Endothelial cell of umbilical vein (primary cell): Measurements from ENCODE around the gene RELN. TPM values are rescaled to one million over a fixed set of nuclear protein-coding genes. Genes with fewer than 3 reads are reported as not detected.
"Not testable (repeated sequence)": the region's sequence is repeated elsewhere in the genome, so short reads cannot be mapped to it uniquely, and the experiment has no call there.

Source experiments
- Bru-seq: library from RNA; stranded (reverse); fragments of 400-500 nt; gene quantifications from one replicate; lab custom pipeline; 2021; lab: Mats Ljungman, UMichigan
- BruChase-seq, 2 experiments: library from RNA; stranded (reverse); fragments of 400-500 nt; gene quantifications; one replicate each; lab custom pipeline; 2021; lab: Mats Ljungman, UMichigan
- BruUV-seq: library from RNA; stranded (reverse); fragments of 400-500 nt; replicated peaks from 2 replicates; lab custom pipeline; 2021; lab: Mats Ljungman, UMichigan
- CTCF ChIA-PET: fragments of 300-600, 350-600 bp; sonication (Branson Sonifier 250); formaldehyde crosslinking; loops from one replicate; lab custom pipeline; 2021; ENCODE audit warnings: antibody characterized with exemption, inconsistent platforms; lab: Charles Lee
- POLR2A ChIA-PET: fragments of 300-600, 350-600 bp; sonication (Branson Sonifier 250); formaldehyde crosslinking; loops from one replicate; lab custom pipeline; 2021; ENCODE audit warnings: antibody characterized with exemption, inconsistent platforms; lab: Charles Lee
- DNase-seq: peaks from one replicate; pipeline ENCODE4 v3.0.0-alpha.2; 2011; ENCODE audit warnings: low read depth, low spot score
- FAIRE-seq: peaks from 2 replicates; lab custom pipeline; 2011; peaks lifted over from hg19 to GRCh38; lab: Jason Lieb, UNC
- H2AFZ ChIP-seq: 2 replicates; pipeline ENCODE4 v1.6.0; 2012; ENCODE audit warnings: low read depth, low read length, control low read depth, inconsistent platforms
- H3K27ac ChIP-seq: 2 replicates; pipeline ENCODE4 v1.5.1; 2011; ENCODE audit warnings: low read depth, mild to moderate bottlenecking, control low read depth, low read length, moderate library complexity; ENCODE audit not compliant: insufficient read depth
- H3K27me3 ChIP-seq, 2 experiments: 2 replicates each; pipeline versions ENCODE4 v1.6.0 to v1.6.1; 2011; ENCODE audit warnings: low read length in 2 of 2, mixed read lengths in 1 of 2; ENCODE audit not compliant: control insufficient read depth in 2 of 2, insufficient read depth in 2 of 2
- H3K36me3 ChIP-seq, 2 experiments: 2 replicates in 1 of 2; 3 replicates in 1 of 2; pipeline ENCODE4 v1.5.1; 2011; ENCODE audit warnings: low read length in 2 of 2, mild to moderate bottlenecking in 1 of 2, moderate library complexity in 1 of 2; ENCODE audit not compliant: control insufficient read depth in 2 of 2, insufficient read depth in 2 of 2; ENCODE audit errors: extremely low read depth in 1 of 2
- H3K4me1 ChIP-seq: 3 replicates; pipeline ENCODE4 v1.5.1; 2011; ENCODE audit warnings: mild to moderate bottlenecking, low read length; ENCODE audit not compliant: control insufficient read depth, insufficient read depth; ENCODE audit errors: extremely low read depth
- H3K4me2 ChIP-seq: 2 replicates; pipeline ENCODE4 v1.6.1; 2011; ENCODE audit warnings: low read length, control low read depth, mixed read lengths; ENCODE audit not compliant: insufficient read depth
- H3K4me3 ChIP-seq, 3 experiments: fragments of 200-600 bp in 1 of 3; sonication (generic), shearing (Covaris generic) in 1 of 3; replicated peaks in 1 of 3; 2 replicates each; pipeline ENCODE4 v1.5.1; 2011 to 2016; ENCODE audit warnings: control low read depth in 3 of 3, low read length in 3 of 3, mild to moderate bottlenecking in 2 of 3, inconsistent platforms in 1 of 3, low read depth in 1 of 3, moderate library complexity in 1 of 3; ENCODE audit not compliant: insufficient read depth in 1 of 3
- H3K79me2 ChIP-seq: 2 replicates; pipeline ENCODE4 v1.6.0; 2012; ENCODE audit warnings: low read length, inconsistent platforms; ENCODE audit not compliant: control insufficient read depth, insufficient read depth
- H3K9ac ChIP-seq: replicated peaks from 2 replicates; pipeline ENCODE3; 2011; ENCODE audit warnings: low read length, control low read depth; ENCODE audit not compliant: insufficient read depth; ENCODE audit errors: extremely low read depth
- H3K9me1 ChIP-seq: replicated peaks from 3 replicates; pipeline ENCODE4 v1.6.0; 2011; ENCODE audit warnings: mild to moderate bottlenecking, low read length; ENCODE audit not compliant: control insufficient read depth, insufficient read depth; ENCODE audit errors: extremely low read depth
- H3K9me3 ChIP-seq: replicated peaks from 2 replicates; pipeline ENCODE4 v1.5.1; 2012; ENCODE audit warnings: low read length, inconsistent platforms; ENCODE audit not compliant: control insufficient read depth, insufficient read depth
- H4K20me1 ChIP-seq: replicated peaks from 2 replicates; pipeline ENCODE3; 2011; ENCODE audit warnings: mild to moderate bottlenecking, low read length; ENCODE audit not compliant: control insufficient read depth, insufficient read depth; ENCODE audit errors: extremely low read depth
- EZH2 ChIP-seq: IDR thresholded peaks from 2 replicates; pipeline ENCODE4 v1.6.1; 2012; ENCODE audit warnings: borderline replicate concordance, low read depth, mild to moderate bottlenecking, moderate library complexity, low read length, inconsistent platforms; ENCODE audit not compliant: severe bottlenecking
- GATA2 ChIP-seq: IDR thresholded peaks from 2 replicates; pipeline ENCODE4 v1.7.0; 2011; ENCODE audit warnings: low read depth, mild to moderate bottlenecking, moderate library complexity, mixed read lengths, low read length; ENCODE audit not compliant: insufficient read length, insufficient read depth
- MYC ChIP-seq: IDR thresholded peaks from one replicate; pipeline ENCODE4 v1.6.1; 2011; ENCODE audit warnings: mild to moderate bottlenecking, low read depth, low read length
- POLR2A ChIP-seq: IDR thresholded peaks from 2 replicates; pipeline ENCODE4 v1.6.1; 2012; ENCODE audit warnings: low read depth, mild to moderate bottlenecking, control low read depth, low read length
- dilution Hi-C: fragments of 300-500 bp; cut with MboI; formaldehyde crosslinking; loops from one replicate; pipeline ENCODE4 v1.15.0; 2019; ENCODE audit warnings: low sequenced_read_pairs; ENCODE audit not compliant: extremely low pct_ligation_motif_present
- intact Hi-C: fragments of 100-400 bp; cut with micrococcal nuclease; formaldehyde crosslinking; loops from one replicate; pipeline ENCODE4 v1.10.0; 2022
- long read RNA-seq: library from polyadenylated mRNA; stranded (forward); transcript quantifications from one replicate; pipeline ENCODE4 v2.0.0, GENCODE V29; 2021
- polyA minus RNA-seq, 3 experiments: library from RNA; depleted of rRNA, polyadenylated mRNA; stranded (reverse); fragments of >200 nt; gene quantifications; 1 replicate in 1 of 3; 2 replicates in 2 of 3; pipeline ENCODE4 v1.2.3, GENCODE V29; 2011
- polyA plus RNA-seq, 4 experiments: library from polyadenylated mRNA; depleted of rRNA in 3 of 4; stranded (reverse) in 3 of 4; unstranded in 1 of 4; fragments of >200 nt; gene quantifications; 2 replicates each; pipeline versions ENCODE4 v1.2.1 to v1.2.3, GENCODE V29; 2011 to 2012; ENCODE audit warnings: missing spikeins in 1 of 4
- total RNA-seq: library from RNA; stranded (reverse); gene quantifications from 2 replicates; pipeline ENCODE4 v1.2.3, GENCODE V29; 2021

Gene RELN
- total RNA-seq: 0.15 and 1.4 TPM in 2 replicates
- polyA plus RNA-seq: 0.22 and 0.25 TPM in 2 replicates
- polyA plus RNA-seq (2011; cell fraction: cytosol; rRNA removed): 0.27 TPM in 2 replicates
- 0.15 and 0.82 TPM in 2 replicates for polyA plus RNA-seq (2011; cell fraction: nucleus; rRNA removed)
- 12.4 and 18.0 TPM in 2 replicates for polyA plus RNA-seq (2012)
- 1.6 and 2.0 TPM in 2 replicates for polyA minus RNA-seq
- not detected for polyA minus RNA-seq (2011; cell fraction: cytosol; rRNA and poly(A)+ RNA removed)
- 0.29 and 0.53 TPM in 2 replicates for polyA minus RNA-seq (2011; cell fraction: nucleus; rRNA and poly(A)+ RNA removed)
- Bru-seq, nascent RNA: percentile 6 among the genes with signal in this experiment
- BruChase-seq, experiment 1, labeled RNA remaining after a 6-hour chase: percentile 15 among the genes with signal in this experiment
- percentile 10 among the genes with signal in this experiment for BruChase-seq, experiment 2, labeled RNA remaining after a 2-hour chase
- long read RNA-seq, partial matches to known transcripts: 0 of 3 reads
- long read RNA-seq, other reads (novel, unspliced or antisense): 3 of 3 reads

DNA sequence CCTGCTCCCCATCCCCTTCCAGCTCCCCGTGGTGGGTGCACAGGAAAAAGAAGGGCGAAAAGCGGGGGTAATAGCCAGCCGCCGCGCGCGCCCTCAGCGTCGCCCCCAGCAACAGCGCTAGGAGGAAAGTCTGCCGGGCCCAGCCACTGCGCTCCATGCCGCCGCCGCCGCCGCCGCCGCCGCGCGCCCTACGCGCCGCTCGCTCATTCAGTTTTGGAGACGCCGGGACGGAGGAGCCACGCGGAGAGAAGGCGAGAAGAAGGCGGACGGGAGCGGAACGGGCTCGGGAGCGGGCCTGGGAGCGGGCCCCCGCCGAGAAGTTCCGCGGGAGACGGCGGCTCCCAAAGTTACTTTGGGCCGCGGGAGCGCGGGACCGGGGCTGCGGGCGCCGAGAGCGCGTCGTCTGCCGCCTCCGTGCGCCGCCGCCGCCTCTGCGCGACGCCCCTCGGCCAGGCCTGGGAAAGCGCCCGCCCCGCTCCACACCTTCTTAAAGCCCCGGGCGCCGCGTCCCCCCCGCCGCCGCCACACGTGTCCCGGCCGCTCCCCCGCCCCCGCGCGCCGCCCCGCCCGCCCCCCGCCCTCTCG, at the start of gene RELN:
TSS of gene RELN (minus strand) at position 459 of the 585 bp plus-strand sequence. CDS start at position 157, 302 bp downstream.
- Histone ChIP-seq H3K9me3 (no peaks in the 10 kb centered on the region), H3K4me3 (peak within 1 kb of the TSS; percentile 41 to 80 (median 64)), H3K9me1 (no peaks in the 10 kb centered on the region), H2AFZ (peak within 1 kb of the TSS; percentile 96), H3K79me2 (no peaks in the 10 kb centered on the region), H3K27ac (no peak within 1 kb of the TSS), H3K27me3 (peaks cover 30 to 66% of the 10 kb centered on the region in 2 experiments), H3K4me2 (peak within 1 kb of the TSS; percentile 97), H3K36me3 (no peaks in the 10 kb centered on the region), H4K20me1 (no peaks in the 10 kb centered on the region), H3K4me1 (peaks cover 17% of the 10 kb centered on the region), H3K9ac (no peak within 1 kb of the TSS)
- intact Hi-C loops (loop anchor here (10.0 kb wide), 1 partner anchor 414 kb away; no protein-coding TSS in a partner anchor), dilution Hi-C loops (no loop called here)
- DNase-seq: peak; percentile 19
- BruUV-seq: no TSS peak
- ChIA-PET CTCF (interaction anchor here (1.0 to 1.5 kb wide), 2 partner anchors 30 to 415 kb away, joined by 3 read pairs; no protein-coding TSS in a partner anchor), POLR2A (no interaction called here)
- TF ChIP-seq POLR2A (no peak), EZH2 (peak; percentile 61)
- no peak for FAIRE-seq

GRCh38 chr7:104038136-104038535, 48.7 kb upstream of the RELN start:
- H3K4me1 ChIP-seq: no peaks in the 10 kb centered on the region
- ChIA-PET POLR2A (no interaction called here), CTCF (no interaction called here)
- H3K27me3 ChIP-seq: peaks cover 2 to 14% of the 10 kb centered on the region in 2 experiments
- TF ChIP-seq GATA2 (no peak), EZH2 (no peak), MYC (no peak)
- H3K27ac ChIP-seq: no peak overlapping the region
- dilution Hi-C loops: no loop called here
- no peak overlapping the region for H3K4me2 ChIP-seq
- BruUV-seq: no TSS peak
- no peaks in the 10 kb centered on the region for H3K9me3 ChIP-seq
- H3K4me3 ChIP-seq: no peak overlapping the region
- H3K9me1 ChIP-seq: no peaks in the 10 kb centered on the region
- no peaks in the 10 kb centered on the region for H3K79me2 ChIP-seq
- no peaks in the 10 kb centered on the region for H3K36me3 ChIP-seq
- no peak for FAIRE-seq
- no peak for DNase-seq
- intact Hi-C loops: no loop called here
- H4K20me1 ChIP-seq: no peaks in the 10 kb centered on the region
- H2AFZ ChIP-seq: no peak overlapping the region
- H3K9ac ChIP-seq: no peak overlapping the region

GRCh38 chr7:104036889-104037288, 47.4 kb upstream of the RELN start:
- CTCF ChIA-PET, H4K20me1 ChIP-seq, DNase-seq, H3K4me2 ChIP-seq, H3K9ac ChIP-seq, H3K4me1 ChIP-seq, H3K36me3 ChIP-seq, FAIRE-seq, H3K9me1 ChIP-seq, H3K27ac ChIP-seq, intact Hi-C loops, dilution Hi-C loops, BruUV-seq, H3K9me3 ChIP-seq, H3K79me2 ChIP-seq, H2AFZ ChIP-seq, POLR2A ChIA-PET, H3K4me3 ChIP-seq: not testable (repeated sequence)
- H3K27me3 ChIP-seq: peaks cover 2 to 14% of the 10 kb centered on the region in 2 experiments
